BLaER1 treated with 17β-estradiol and CSF1 and Interleukin-3, amounts not matched to agents 10 nM and 100 nM (cell line): ENCODE measurements around the gene PEPD.
A peak's percentile ranks its signal among the peaks of the same experiment; 100 is the strongest.

ENCODE experiments used
- H3K27ac ChIP-seq, 11 experiments: shearing (Covaris generic); formaldehyde crosslinking; 2 replicates each; pipeline ENCODE4 v1.8.1; 2022
- H3K27me3 ChIP-seq, 11 experiments: shearing (Covaris generic); formaldehyde crosslinking; 2 replicates each; pipeline ENCODE4 v1.8.1; 2022
- H3K36me3 ChIP-seq, 11 experiments: shearing (Covaris generic); formaldehyde crosslinking; 2 replicates each; pipeline ENCODE4 v1.8.1; 2022
- H3K4me1 ChIP-seq, 10 experiments: shearing (Covaris generic); formaldehyde crosslinking; 2 replicates each; pipeline ENCODE4 v1.8.1; 2022
- H3K4me2 ChIP-seq, 11 experiments: shearing (Covaris generic); formaldehyde crosslinking; 2 replicates each; pipeline ENCODE4 v1.8.1; 2022
- H3K4me3 ChIP-seq, 10 experiments: shearing (Covaris generic); formaldehyde crosslinking; 2 replicates each; pipeline ENCODE4 v1.8.1; 2022
- H3K9ac ChIP-seq, 11 experiments: shearing (Covaris generic); formaldehyde crosslinking; 2 replicates each; pipeline ENCODE4 v1.8.1; 2022
- H3K9me3 ChIP-seq, 11 experiments: shearing (Covaris generic); formaldehyde crosslinking; replicated peaks in 1 of 11; 2 replicates each; pipeline ENCODE4 v1.8.1; 2022
- H4K20me1 ChIP-seq, 11 experiments: shearing (Covaris generic); formaldehyde crosslinking; 2 replicates each; pipeline ENCODE4 v1.8.1; 2022
- Cebpa-rat ChIP-seq, 11 experiments: shearing (Covaris generic); IDR thresholded peaks; 2 replicates each; pipeline ENCODE4 v1.8.1; 2022

Gene PEPD

GRCh38 chr19:33519416-33519815, 2.2 kb downstream of the PEPD start:
- Histone ChIP-seq H3K9ac (no peak overlapping the region), H3K27ac (no peak overlapping the region), H3K36me3 (no peaks in the 10 kb centered on the region), H3K4me1 (peaks cover 19 to 47% (median 28%) of the 10 kb centered on the region in 10 experiments), H3K4me2 (peak overlapping the region in 3 of 11 experiments; percentile 86 to 97 (median 96); a peak in 5 of 22 replicates), H3K27me3 (no peaks in the 10 kb centered on the region), H3K9me3 (no peaks in the 10 kb centered on the region), H4K20me1 (peaks cover 10 to 68% (median 53%) of the 10 kb centered on the region in 11 experiments; a peak in 20 of 22 replicates), H3K4me3 (no peak overlapping the region)
- TF ChIP-seq Cebpa-rat (IDR thresholded peaks at IDR 0.05) = no peak

DNA sequence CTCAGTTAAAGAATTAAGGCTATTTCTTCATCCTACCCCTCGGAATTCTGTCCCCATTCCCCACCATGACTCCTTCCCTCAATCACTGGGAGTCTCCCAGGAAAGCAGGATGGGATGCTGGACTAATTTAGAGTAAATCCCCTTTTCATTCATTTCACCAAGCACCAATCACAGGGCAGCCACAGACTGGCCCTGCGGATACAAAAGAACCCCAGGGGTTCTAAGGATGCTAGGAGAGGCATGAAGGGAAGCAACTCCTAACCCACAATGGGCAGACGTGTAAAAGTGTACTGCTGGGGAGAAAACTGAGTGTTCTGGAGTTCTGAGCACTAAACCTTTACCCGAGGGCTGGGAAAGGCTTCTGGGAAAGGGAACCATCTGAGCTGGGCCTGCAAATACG, 3.0 kb downstream of the PEPD start:
- no peak for TF ChIP-seq Cebpa-rat (IDR thresholded peaks at IDR 0.05)
- no peak overlapping the region for H3K4me2 ChIP-seq
- H3K27ac ChIP-seq = no peak overlapping the region
- H4K20me1 ChIP-seq = peaks cover 10 to 77% (median 59%) of the 10 kb centered on the region in 11 experiments; a peak in 20 of 22 replicates
- H3K4me1 ChIP-seq = peaks cover 19 to 53% (median 28%) of the 10 kb centered on the region in 10 experiments
- no peak overlapping the region for H3K9ac ChIP-seq
- H3K36me3 ChIP-seq = 0 out of 22 replicates have a peak, but pooled peaks cover 0 to 3% (median 0%) of the 10 kb centered on the region in 11 experiments
- H3K9me3 ChIP-seq = no peaks in the 10 kb centered on the region
- no peak overlapping the region for H3K4me3 ChIP-seq
- H3K27me3 ChIP-seq = no peaks in the 10 kb centered on the region

GRCh38 chr19:33517922-33518321, 3.7 kb downstream of the PEPD start:
- Histone ChIP-seq H3K27ac (no peak overlapping the region), H3K9ac (no peak overlapping the region), H4K20me1 (peaks cover 10 to 83% (median 65%) of the 10 kb centered on the region in 11 experiments; a peak in 20 of 22 replicates), H3K4me2 (no peak overlapping the region), H3K36me3 (peaks cover 0 to 3% (median 0%) of the 10 kb centered on the region in 11 experiments; a peak in 1 of 22 replicates), H3K27me3 (no peaks in the 10 kb centered on the region), H3K4me3 (no peak overlapping the region), H3K4me1 (peaks cover 19 to 53% (median 28%) of the 10 kb centered on the region in 10 experiments), H3K9me3 (no peaks in the 10 kb centered on the region)
- TF ChIP-seq Cebpa-rat (IDR thresholded peaks at IDR 0.05) = no peak

DNA sequence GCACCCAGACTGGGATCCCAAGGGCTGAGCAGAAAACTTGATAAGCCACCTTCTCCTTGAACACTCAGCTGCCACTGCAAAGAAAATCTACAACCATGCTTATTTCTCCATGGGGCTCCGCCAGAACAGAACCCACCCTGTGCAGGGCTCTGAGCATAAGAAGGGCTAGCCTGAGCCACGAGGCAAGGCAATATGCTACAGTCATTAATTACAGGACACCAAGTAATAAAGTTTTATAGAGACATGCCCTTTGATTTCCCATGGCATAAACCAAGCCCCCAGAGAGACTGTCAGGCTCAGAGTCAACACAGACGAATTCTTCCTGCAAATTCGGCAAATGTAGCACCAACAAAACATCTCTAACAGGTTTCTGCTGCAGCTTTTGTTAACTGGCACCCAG, 5.7 kb downstream of the PEPD start:
- H3K4me3 ChIP-seq = no peak overlapping the region
- H3K4me1 ChIP-seq = peaks cover 7 to 46% (median 14%) of the 10 kb centered on the region in 10 experiments
- H3K9ac ChIP-seq = 0 out of 22 replicates have a peak overlapping the region, but pooled peaks of 2 of the 11 experiments have one; percentile 15 to 20
- H3K4me2 ChIP-seq = peak overlapping the region in 3 of 11 experiments; percentile 61 to 68 (median 61); a peak in 5 of 22 replicates
- peak overlapping the region in 1 of 11 experiments; percentile 25; a peak in 1 of 22 replicates for H3K27ac ChIP-seq
- TF ChIP-seq Cebpa-rat (IDR thresholded peaks at IDR 0.05) = no peak
- peaks cover 10 to 100% (median 80%) of the 10 kb centered on the region in 11 experiments; a peak in 20 of 22 replicates for H4K20me1 ChIP-seq
- H3K27me3 ChIP-seq = no peaks in the 10 kb centered on the region
- H3K9me3 ChIP-seq = no peaks in the 10 kb centered on the region
- H3K36me3 ChIP-seq = peaks cover 0 to 22% (median 4%) of the 10 kb centered on the region in 11 experiments; a peak in 11 of 22 replicates

DNA sequence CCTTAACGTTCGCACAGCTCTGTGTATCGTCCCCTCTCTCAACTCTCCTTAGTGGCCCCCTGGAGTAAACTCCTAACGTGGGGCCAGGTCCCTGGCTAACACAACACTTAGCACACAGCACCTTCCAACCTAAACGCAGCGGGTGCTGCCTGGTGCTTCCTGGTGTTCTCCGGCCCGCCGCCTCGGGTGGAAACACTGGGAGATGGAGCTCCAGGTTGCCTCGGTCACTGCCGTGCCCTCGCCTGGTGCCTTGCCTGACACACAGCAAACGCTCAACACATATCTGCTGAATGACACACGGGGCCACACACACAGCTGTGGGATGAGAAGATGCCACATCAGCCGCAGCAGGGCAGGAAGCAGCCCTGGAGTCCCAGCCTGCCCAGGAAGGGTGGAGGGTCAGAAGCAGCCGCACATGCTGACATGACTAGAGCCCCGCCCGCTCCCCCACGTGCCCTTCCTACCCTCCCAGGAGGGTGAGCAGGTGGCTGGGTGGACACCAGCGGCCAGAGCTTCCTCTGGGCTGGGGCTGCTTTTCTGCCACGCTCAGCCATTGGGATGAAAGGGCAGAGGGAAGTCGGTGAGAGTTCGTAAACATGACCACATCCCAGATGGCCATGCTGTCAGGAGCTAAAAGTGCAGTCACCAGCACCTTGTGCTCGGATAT, 6.6 kb downstream of the PEPD start:
- H3K27ac ChIP-seq = peak overlapping the region in 2 of 11 experiments; percentile 24 to 57; a peak in 2 of 22 replicates
- no peaks in the 10 kb centered on the region for H3K27me3 ChIP-seq
- H3K9ac ChIP-seq = peak overlapping the region in 4 of 11 experiments; percentile 11 to 39 (median 20); a peak in 5 of 22 replicates
- H3K4me1 ChIP-seq = peaks cover 0 to 37% (median 5%) of the 10 kb centered on the region in 10 experiments; a peak in 12 of 20 replicates
- no peak overlapping the region for H3K4me3 ChIP-seq
- H3K9me3 ChIP-seq = no peaks in the 10 kb centered on the region
- TF ChIP-seq Cebpa-rat (IDR thresholded peaks at IDR 0.05) = no peak
- peak overlapping the region in 3 of 11 experiments; percentile 61 to 68 (median 61); a peak in 6 of 22 replicates for H3K4me2 ChIP-seq
- H3K36me3 ChIP-seq = peaks cover 0 to 30% (median 4%) of the 10 kb centered on the region in 11 experiments; a peak in 11 of 22 replicates
- peaks cover 10 to 99% (median 80%) of the 10 kb centered on the region in 11 experiments; a peak in 20 of 22 replicates for H4K20me1 ChIP-seq

- Histone ChIP-seq H4K20me1 (peaks cover 10 to 99% (median 83%) of the 10 kb centered on the region in 11 experiments; a peak in 20 of 22 replicates), H3K4me2 (no peak overlapping the region), H3K4me3 (no peak overlapping the region), H3K4me1 (peaks cover 0 to 26% (median 4%) of the 10 kb centered on the region in 10 experiments; a peak in 9 of 20 replicates), H3K36me3 (peaks cover 0 to 45% (median 9%) of the 10 kb centered on the region in 11 experiments; a peak in 13 of 22 replicates), H3K27ac (no peak overlapping the region), H3K9me3 (no peaks in the 10 kb centered on the region), H3K9ac (no peak overlapping the region), H3K27me3 (no peaks in the 10 kb centered on the region)
- TF ChIP-seq Cebpa-rat (IDR thresholded peaks at IDR 0.05) = no peak
These were observed 8.2 kb downstream of the PEPD start for GRCh38 chr19:33513424-33513823.

- peaks cover 0 to 52% (median 11%) of the 10 kb centered on the region in 11 experiments; a peak in 13 of 22 replicates for H3K36me3 ChIP-seq
- no peak overlapping the region for H3K4me3 ChIP-seq
- no peak for TF ChIP-seq Cebpa-rat (IDR thresholded peaks at IDR 0.05)
- H3K9ac ChIP-seq = no peak overlapping the region
- H3K27ac ChIP-seq = no peak overlapping the region
- H3K4me1 ChIP-seq = peaks cover 0 to 26% (median 4%) of the 10 kb centered on the region in 10 experiments; a peak in 9 of 20 replicates
- H4K20me1 ChIP-seq = peaks cover 10 to 99% (median 81%) of the 10 kb centered on the region in 11 experiments; a peak in 20 of 22 replicates
- H3K27me3 ChIP-seq = no peaks in the 10 kb centered on the region
- H3K4me2 ChIP-seq = no peak overlapping the region
- H3K9me3 ChIP-seq = no peaks in the 10 kb centered on the region
These were observed 8.9 kb downstream of the PEPD start for GRCh38 chr19:33512580-33513137.

- Histone ChIP-seq H3K27ac (no peak overlapping the region), H3K9ac (no peak overlapping the region), H4K20me1 (peaks cover 10 to 100% (median 78%) of the 10 kb centered on the region in 11 experiments; a peak in 20 of 22 replicates), H3K4me3 (no peak overlapping the region), H3K36me3 (peaks cover 0 to 57% (median 11%) of the 10 kb centered on the region in 11 experiments; a peak in 13 of 22 replicates), H3K4me2 (no peak overlapping the region), H3K27me3 (no peaks in the 10 kb centered on the region), H3K4me1 (peaks cover 0 to 26% (median 4%) of the 10 kb centered on the region in 10 experiments; a peak in 9 of 20 replicates), H3K9me3 (no peaks in the 10 kb centered on the region)
- no peak for TF ChIP-seq Cebpa-rat (IDR thresholded peaks at IDR 0.05)
These were observed 9.6 kb downstream of the PEPD start for GRCh38 chr19:33512021-33512420.

DNA sequence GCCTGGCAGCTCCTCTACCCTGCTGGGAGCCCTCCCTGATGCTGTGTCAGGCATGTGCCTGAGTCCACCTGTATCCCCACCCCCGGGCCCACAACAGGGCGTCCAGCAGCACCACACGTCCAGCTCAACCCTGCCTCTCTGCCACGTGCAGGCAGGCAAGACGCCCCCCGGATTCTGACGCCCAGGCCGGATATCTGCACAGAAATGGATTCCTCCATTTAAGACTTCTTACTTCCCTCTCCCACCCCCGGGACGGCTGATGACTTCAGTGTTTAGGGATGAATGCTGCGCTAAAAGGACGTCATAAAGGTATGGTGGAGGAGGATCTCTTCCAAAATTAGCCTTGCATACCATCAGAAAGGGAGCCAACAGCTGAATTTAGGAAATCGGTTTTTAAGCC, 10.2 kb downstream of the PEPD start:
- peaks cover 0 to 57% (median 11%) of the 10 kb centered on the region in 11 experiments; a peak in 13 of 22 replicates for H3K36me3 ChIP-seq
- H3K9ac ChIP-seq = no peak overlapping the region
- H3K4me3 ChIP-seq = no peak overlapping the region
- peaks cover 0 to 26% (median 4%) of the 10 kb centered on the region in 10 experiments; a peak in 9 of 20 replicates for H3K4me1 ChIP-seq
- no peaks in the 10 kb centered on the region for H3K9me3 ChIP-seq
- no peak for TF ChIP-seq Cebpa-rat (IDR thresholded peaks at IDR 0.05)
- H3K4me2 ChIP-seq = no peak overlapping the region
- H3K27me3 ChIP-seq = no peaks in the 10 kb centered on the region
- H3K27ac ChIP-seq = no peak overlapping the region
- H4K20me1 ChIP-seq = peaks cover 9 to 97% (median 72%) of the 10 kb centered on the region in 11 experiments; a peak in 20 of 22 replicates
